HG03442 (cell line): Measurements from ENCODE around the gene CTU1.

Source experiments
- ATAC-seq: cut with Tn5 transposase; IDR thresholded peaks from one replicate; pipeline ENCODE4 v1.9.1; 2021; ENCODE audit warnings: mild to moderate bottlenecking, moderate library complexity; ENCODE audit not compliant: unreplicated experiment

Gene CTU1

GRCh38 chr19:51107406-51108065 is 673 bp downstream of the CTU1 start:
- no peak for ATAC-seq

- ATAC-seq: no peak
Observed at GRCh38 chr19:51103926-51104341, 4.3 kb downstream of the CTU1 start.

GRCh38 chr19:51102991-51103390 is 5.2 kb downstream of the CTU1 start:
- ATAC-seq: no peak

- no peak for ATAC-seq
Observed at GRCh38 chr19:51101171-51101865, 6.9 kb downstream of the CTU1 start.

GRCh38 chr19:51100601-51101000 is 7.6 kb downstream of the CTU1 start:
- no peak for ATAC-seq

GRCh38 chr19:51099047-51099382 is 9.2 kb downstream of the CTU1 start:
- ATAC-seq: no peak

- no peak for ATAC-seq
Observed at GRCh38 chr19:51098365-51099046, 9.7 kb downstream of the CTU1 start.

GRCh38 chr19:51097796-51098195 is 10.4 kb downstream of the CTU1 start:
- ATAC-seq: no peak

- ATAC-seq: no peak
Observed at GRCh38 chr19:51097166-51097738, 11.0 kb downstream of the CTU1 start.

GRCh38 chr19:51096473-51097165 is 11.6 kb downstream of the CTU1 start:
- no peak for ATAC-seq

GRCh38 chr19:51094696-51095279 is 13.4 kb downstream of the CTU1 start:
- ATAC-seq: no peak

GRCh38 chr19:51093510-51094345 is 14.5 kb downstream of the CTU1 start:
- no peak for ATAC-seq

- no peak for ATAC-seq
Observed at GRCh38 chr19:51093101-51093500, 15.1 kb downstream of the CTU1 start.

GRCh38 chr19:51091895-51092873 is 16.0 kb downstream of the CTU1 start:
- no peak for ATAC-seq

- ATAC-seq: no peak
Observed at GRCh38 chr19:51091126-51091525, 17.1 kb downstream of the CTU1 start.

GRCh38 chr19:51090471-51090870 is 17.7 kb downstream of the CTU1 start:
- no peak for ATAC-seq

- no peak for ATAC-seq
Observed at GRCh38 chr19:51089786-51090185, 18.4 kb downstream of the CTU1 start.

GRCh38 chr19:51086153-51086850 is 21.9 kb downstream of the CTU1 start:
- no peak for ATAC-seq
